ENCODE results near the gene CDC42BPG. TPM values are rescaled to one million over a fixed set of nuclear protein-coding genes. Genes with fewer than 3 reads are reported as not detected.

The CDC42BPG gene
- total RNA-seq, 1 experiment from 2014 or later: 4.1 TPM

- Histone ChIP-seq H3K4me1 (ENCODE audit: control insufficient read depth, insufficient read depth, low read length) (peaks cover 93% of the 10 kb centered on the region), H3K4me3 (ENCODE audit: low read depth in 2 of 2, low read length in 2 of 2) (no peak overlapping the region), H3K27me3 (ENCODE audit: control insufficient read depth, insufficient read depth, low read length) (no peaks in the 10 kb centered on the region), H3K27ac (ENCODE audit: low read length) (peak overlapping the region; percentile 98), H3K9me3 (ENCODE audit: control insufficient read depth, insufficient read depth, low read depth, low read length) (no peaks in the 10 kb centered on the region), H3K36me3 (ENCODE audit: control insufficient read depth, insufficient read depth, low read length) (no peaks in the 10 kb centered on the region; the same call in 1 of the 2 replicates)
- CTCF ChIA-PET: interaction anchor here (0.8 to 1.3 kb wide), 2 partner anchors 12 to 333 kb away, joined by 4 to 8 read pairs; no protein-coding TSS in a partner anchor
- DNase-seq (ENCODE audit: low read depth, low spot score) (no peak), ATAC-seq (no peak)
- TF ChIP-seq REST (IDR thresholded peaks at IDR 0.05; ENCODE audit: insufficient read depth in 1 of 2, low read depth in 2 of 2, low read length in 1 of 2) (no peak), POLR2AphosphoS5 (IDR thresholded peaks at IDR 0.05; ENCODE audit: low read depth, low read length) (no peak), CTCF (IDR thresholded peaks at IDR 0.05) (no peak), SIN3A (IDR thresholded peaks at IDR 0.05; ENCODE audit: borderline replicate concordance, insufficient read depth, low read depth, low read length) (no peak), TCF7L2 (IDR thresholded peaks at IDR 0.05; ENCODE audit: low read depth, low read length) (no peak)
- TSS peak; percentile 63 for BruUV-seq (replicated peaks)
- in situ Hi-C loops (cut with HindIII; ENCODE audit: low pct_unique_long_range_greater_than_20kb, low sequenced_read_pairs): no loop called here
- POLR2A ChIA-PET: interaction anchor here (0.5 kb wide), 1 partner anchor 9 kb away, joined by 4 read pairs; no protein-coding TSS in a partner anchor
- intact Hi-C loops (cut with micrococcal nuclease; ENCODE audit: unreplicated experiment): no loop called here
Measured at GRCh38 chr11:64852804-64853509, 8.5 kb upstream of the CDC42BPG start.

GRCh38 chr11:64851831-64852351 is 7.4 kb upstream of the CDC42BPG start:
- POLR2A ChIA-PET: interaction anchor here (0.5 kb wide), 1 partner anchor 26 kb away, joined by 3 read pairs; no protein-coding TSS in a partner anchor
- H3K36me3 ChIP-seq (ENCODE audit: control insufficient read depth, insufficient read depth, low read length): no peaks in the 10 kb centered on the region; the same call in 1 of the 2 replicates
- no peak overlapping the region for H3K4me3 ChIP-seq (ENCODE audit: low read depth in 2 of 2, low read length in 2 of 2)
- no TSS peak for BruUV-seq (replicated peaks)
- no peaks in the 10 kb centered on the region for H3K9me3 ChIP-seq (ENCODE audit: control insufficient read depth, insufficient read depth, low read depth, low read length)
- intact Hi-C loops (cut with micrococcal nuclease; ENCODE audit: unreplicated experiment) (no loop called here), in situ Hi-C loops (cut with HindIII; ENCODE audit: low pct_unique_long_range_greater_than_20kb, low sequenced_read_pairs) (no loop called here)
- TF ChIP-seq SIN3A (IDR thresholded peaks at IDR 0.05; ENCODE audit: borderline replicate concordance, insufficient read depth, low read depth, low read length) (no peak), REST (IDR thresholded peaks at IDR 0.05; ENCODE audit: insufficient read depth in 1 of 2, low read depth in 2 of 2, low read length in 1 of 2) (no peak), CTCF (IDR thresholded peaks at IDR 0.05) (no peak)
- H3K4me1 ChIP-seq (ENCODE audit: control insufficient read depth, insufficient read depth, low read length): peaks cover 92% of the 10 kb centered on the region
- H3K27me3 ChIP-seq (ENCODE audit: control insufficient read depth, insufficient read depth, low read length): no peaks in the 10 kb centered on the region
- ATAC-seq (no peak), DNase-seq (ENCODE audit: low read depth, low spot score) (no peak)
- CTCF ChIA-PET: interaction anchor here (0.6 to 1.7 kb wide), 3 partner anchors 7 to 654 kb away, joined by 3 to 5 read pairs (median 3); partner anchors contain the start of gene CDC42BPG
- H3K27ac ChIP-seq (ENCODE audit: low read length): peak overlapping the region; percentile 98
